GM12873 (cell line): ENCODE results near the gene PLCL2.

Experiments
- CTCF ChIP-seq: IDR thresholded peaks from 2 replicates; pipeline ENCODE4 v1.5.1; 2012; ENCODE audit warnings: low read depth, mild to moderate bottlenecking, moderate library complexity, low read length, control low read depth; ENCODE audit not compliant: insufficient read depth; ENCODE audit errors: missing control alignments

The PLCL2 gene

DNA sequence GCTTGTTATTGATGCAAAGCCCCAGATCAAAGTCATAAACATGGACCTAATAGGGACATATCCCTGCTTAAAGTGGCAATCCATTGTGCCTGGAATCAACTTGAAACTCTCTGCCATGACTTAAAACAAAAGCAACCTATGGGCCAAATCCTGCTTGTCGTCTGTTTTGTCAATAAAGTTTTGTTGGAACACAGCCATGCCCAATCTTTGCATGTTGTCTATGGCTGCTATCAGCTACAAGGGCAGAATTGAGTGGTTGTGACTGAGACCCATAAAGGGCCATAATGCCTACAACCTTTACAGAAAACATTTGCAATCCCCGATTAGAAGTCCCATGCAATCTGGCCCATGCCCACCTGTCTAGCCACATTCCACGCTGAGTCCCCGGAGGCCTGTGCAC lies 235.4 kb downstream of the PLCL2 start:
- TF ChIP-seq CTCF, result no peak

- no peak for TF ChIP-seq CTCF
Observed at GRCh38 chr3:17121336-17121735, 236.6 kb downstream of the PLCL2 start.

DNA sequence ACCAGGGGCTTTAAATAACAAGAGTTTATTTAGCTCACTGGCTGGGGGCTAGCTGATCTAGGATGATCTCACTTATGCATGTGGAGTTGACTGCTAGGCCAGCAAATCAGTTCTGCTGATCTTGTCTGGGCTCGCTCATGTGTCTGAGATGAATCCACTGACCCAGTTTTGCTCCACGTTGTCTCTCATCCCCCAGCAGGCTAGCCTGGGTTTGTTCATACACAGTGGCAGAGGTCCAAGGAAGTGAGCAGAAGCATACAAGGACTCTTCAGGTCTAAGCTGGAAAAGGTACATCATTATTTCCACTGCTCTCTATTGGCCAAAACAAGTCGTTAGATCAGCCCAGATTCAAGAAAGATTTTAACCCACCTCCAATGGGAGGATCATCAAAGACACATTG lies 238.0 kb downstream of the PLCL2 start:
- no peak for TF ChIP-seq CTCF

- TF ChIP-seq CTCF, result no peak
Observed at GRCh38 chr3:17125738-17126442, 241.1 kb downstream of the PLCL2 start.

DNA sequence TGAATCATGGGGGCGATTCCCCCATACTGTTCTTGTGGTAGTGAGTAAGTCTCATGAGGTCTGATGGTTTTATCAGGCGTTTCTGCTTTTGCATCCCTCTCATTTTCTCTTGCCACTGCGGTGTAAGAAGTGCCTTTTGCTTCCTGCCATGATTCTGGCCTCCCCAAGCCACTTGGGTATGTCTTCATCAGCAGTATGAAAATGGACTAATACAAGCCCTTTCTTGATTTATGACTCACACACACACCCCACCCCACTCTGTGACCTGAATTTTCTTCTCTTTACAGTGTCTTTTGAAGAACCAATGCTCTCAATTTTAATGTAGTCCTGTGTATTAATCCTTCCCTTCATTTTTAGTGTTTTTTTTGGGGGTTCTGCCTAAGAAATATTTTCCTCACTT lies 244.8 kb downstream of the PLCL2 start:
- no peak for TF ChIP-seq CTCF

DNA sequence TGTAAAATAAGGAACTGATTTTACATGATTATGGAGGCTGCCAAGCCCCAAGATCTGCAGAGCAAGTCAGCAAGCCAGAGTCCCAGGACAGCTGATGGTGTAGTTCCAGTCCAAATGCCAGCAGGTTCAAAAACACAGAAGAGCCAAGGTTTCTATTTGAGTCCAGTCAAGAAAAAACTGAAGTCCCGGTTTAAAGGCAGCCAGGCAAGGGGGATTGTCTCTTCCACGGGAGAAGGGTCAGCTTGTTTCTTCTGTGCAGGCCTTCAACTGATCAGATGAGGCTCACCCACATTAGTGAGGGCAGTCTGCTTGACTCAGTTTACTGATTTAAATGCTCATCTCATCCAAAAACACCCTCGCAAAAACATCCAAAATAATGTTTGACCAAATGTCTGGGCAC lies 246.2 kb downstream of the PLCL2 start:
- no peak for TF ChIP-seq CTCF

DNA sequence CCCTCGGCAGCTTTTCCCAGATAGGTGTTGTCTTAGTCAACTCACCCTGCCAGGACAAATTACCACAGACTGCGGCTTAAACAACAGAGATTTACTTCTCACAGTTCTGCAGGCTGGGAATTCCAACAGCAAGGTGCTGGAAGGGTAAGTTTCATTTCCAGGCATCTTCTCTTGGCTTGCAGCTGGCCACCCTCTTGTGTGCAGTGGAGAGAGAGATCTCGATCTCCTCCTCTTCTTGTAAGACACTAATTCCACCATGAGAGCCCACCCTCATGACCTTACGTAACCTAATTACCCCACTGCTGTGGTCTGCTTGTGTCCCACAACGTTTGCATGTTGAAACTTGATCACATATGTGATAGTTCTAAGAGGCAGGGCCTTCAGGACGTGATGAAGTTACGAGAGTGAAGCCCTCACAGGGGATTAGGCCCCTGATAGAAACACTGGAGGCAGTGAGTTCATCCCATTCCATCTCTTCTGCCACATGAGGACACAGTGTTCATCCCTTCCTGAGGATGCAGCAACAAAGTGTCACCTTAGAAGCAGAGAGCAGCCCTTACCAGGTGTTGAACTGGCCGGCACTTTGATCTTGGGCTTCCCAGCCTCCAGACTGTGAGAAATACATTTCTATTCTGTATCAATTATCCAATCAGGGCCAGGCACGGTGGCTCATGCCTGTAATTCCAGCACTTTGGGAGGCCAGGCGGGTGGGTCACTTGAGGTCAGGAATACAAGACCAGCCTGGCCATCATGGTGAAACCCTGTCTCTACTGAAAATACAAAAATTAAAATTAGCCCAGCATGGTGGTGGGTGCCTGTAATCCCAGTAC lies 247.7 kb downstream of the PLCL2 start:
- no peak for TF ChIP-seq CTCF
